ENCODE data around the gene NME2.
"Not testable (repeated sequence)": the region's sequence is repeated elsewhere in the genome, so short reads cannot be mapped to it uniquely, and the experiment has no call there.

NME2 gene

GRCh38 chr17:51153210-51154072, 12.8 kb upstream of the NME2 start, which contains the start of gene NME1:
Gene NME1 (plus strand): TSS chr17:51153559. CDS start chr17:51155655, 2,096 bp downstream.
- peak; percentile 99 for DNase-seq (ENCODE audit: low spot score)

- no peak for DNase-seq (ENCODE audit: low spot score)
Measured at GRCh38 chr17:51154176-51154575, 12.0 kb upstream of the NME2 start.

- no peak for DNase-seq (ENCODE audit: low spot score)
Measured at GRCh38 chr17:51155416-51155815, 10.8 kb upstream of the NME2 start.

GRCh38 chr17:51159604-51160003, 6.6 kb upstream of the NME2 start:
- DNase-seq (ENCODE audit: low spot score): no peak

- no peak for DNase-seq (ENCODE audit: low spot score)
Measured at GRCh38 chr17:51161541-51161940, 4.7 kb upstream of the NME2 start.

- no peak for DNase-seq (ENCODE audit: low spot score)
Measured at GRCh38 chr17:51164911-51165679, 1.1 kb upstream of the NME2 start.

- DNase-seq (ENCODE audit: low spot score): no peak
Measured at GRCh38 chr17:51165680-51166197, 472 bp upstream of the NME2 start.

GRCh38 chr17:51166987-51167931, 1.0 kb downstream of the NME2 start:
- peak; percentile 73 for DNase-seq (ENCODE audit: low spot score)

GRCh38 chr17:51169340-51169739, 3.1 kb downstream of the NME2 start:
- DNase-seq (ENCODE audit: low spot score): no peak

- no peak for DNase-seq (ENCODE audit: low spot score)
Measured at GRCh38 chr17:51170736-51171135, 4.5 kb downstream of the NME2 start.

GRCh38 chr17:51172030-51172429, 5.8 kb downstream of the NME2 start:
- not testable (repeated sequence) for DNase-seq (ENCODE audit: low spot score)

GRCh38 chr17:51180486-51180885, 14.3 kb downstream of the NME2 start:
- no peak for DNase-seq (ENCODE audit: low spot score)

- no peak for DNase-seq (ENCODE audit: low spot score)
Measured at GRCh38 chr17:51184124-51184523, 17.9 kb downstream of the NME2 start.

GRCh38 chr17:51185763-51186332, 19.6 kb downstream of the NME2 start:
- no peak for DNase-seq (ENCODE audit: low spot score)

- DNase-seq (ENCODE audit: low spot score): no peak
Measured at GRCh38 chr17:51188271-51188833, 22.1 kb downstream of the NME2 start.

- no peak for DNase-seq (ENCODE audit: low spot score)
Measured at GRCh38 chr17:51189162-51189561, 23.0 kb downstream of the NME2 start.

- no peak for DNase-seq (ENCODE audit: low spot score)
Measured at GRCh38 chr17:51189628-51190027, 23.4 kb downstream of the NME2 start.

GRCh38 chr17:51191895-51192294, 25.7 kb downstream of the NME2 start:
- DNase-seq (ENCODE audit: low spot score): no peak

- no peak for DNase-seq (ENCODE audit: low spot score)
Measured at GRCh38 chr17:51197754-51198153, 31.5 kb downstream of the NME2 start.

GRCh38 chr17:51200295-51200694, 34.1 kb downstream of the NME2 start:
- peak; percentile 7 for DNase-seq (ENCODE audit: low spot score)

- no peak for DNase-seq (ENCODE audit: low spot score)
Measured at GRCh38 chr17:51200846-51201245, 34.6 kb downstream of the NME2 start.
